CD1c-positive myeloid dendritic cell (primary cell): ENCODE measurements around the gene PSMA7.

ENCODE experiments used
- DNase-seq: peaks from one replicate; pipeline ENCODE4 v3.0.0-alpha.2; 2016; ENCODE audit errors: extremely low spot score

The PSMA7 gene

GRCh38 chr20:62088258-62089127 lies 54.7 kb downstream of the PSMA7 start:
- peak; percentile 69 for DNase-seq

GRCh38 chr20:62087632-62088031 lies 55.6 kb downstream of the PSMA7 start:
- no peak for DNase-seq

- DNase-seq: no peak
These were observed 56.0 kb downstream of the PSMA7 start for GRCh38 chr20:62087227-62087626.
